Mesendoderm (in vitro differentiated cells): ENCODE data around the gene EGFLAM.
"Not testable (repeated sequence)": the region's sequence is repeated elsewhere in the genome, so short reads cannot be mapped to it uniquely, and the experiment has no call there.

ENCODE experiments used
- DNase-seq: peaks from one replicate; pipeline ENCODE4 v3.0.0; 2013
- H2AK5ac ChIP-seq: 2 replicates; pipeline ENCODE4 v1.6.1; 2013; ENCODE audit warnings: low read length, inconsistent platforms
- H2BK120ac ChIP-seq: 2 replicates; pipeline ENCODE4 v1.6.1; 2013; ENCODE audit warnings: low read depth, mild to moderate bottlenecking, low read length, moderate library complexity, mixed read lengths
- H2BK15ac ChIP-seq: replicated peaks from 2 replicates; pipeline ENCODE4 v1.6.1; 2013; ENCODE audit warnings: low read depth, mild to moderate bottlenecking, moderate library complexity
- H2BK5ac ChIP-seq: 2 replicates; pipeline ENCODE4 v1.6.1; 2013; ENCODE audit warnings: low read length, inconsistent platforms
- H3K18ac ChIP-seq: 2 replicates; pipeline ENCODE4 v1.6.1; 2013; ENCODE audit warnings: mild to moderate bottlenecking, low read length, mixed read lengths
- H3K23ac ChIP-seq: one replicate; pipeline ENCODE4 v1.6.1; 2013; ENCODE audit warnings: low read length
- H3K27ac ChIP-seq: 2 replicates; pipeline ENCODE4 v1.5.1; 2013; ENCODE audit warnings: low read depth, mild to moderate bottlenecking, inconsistent platforms, low read length, moderate library complexity
- H3K27me3 ChIP-seq: 2 replicates; pipeline ENCODE4 v1.6.1; 2013; ENCODE audit warnings: low read length, control low read depth, mild to moderate bottlenecking, inconsistent platforms; ENCODE audit not compliant: insufficient read depth, poor library complexity
- H3K36me3 ChIP-seq: 2 replicates; pipeline ENCODE4 v1.6.1; 2013; ENCODE audit warnings: low read length, inconsistent platforms; ENCODE audit not compliant: control insufficient read depth, insufficient read depth
- H3K4ac ChIP-seq: one replicate; pipeline ENCODE4 v1.6.1; 2013; ENCODE audit warnings: low read depth, mild to moderate bottlenecking, low read length, moderate library complexity
- H3K4me1 ChIP-seq: 2 replicates; pipeline ENCODE4 v1.6.1; 2013; ENCODE audit warnings: low read depth, low read length, inconsistent platforms; ENCODE audit not compliant: control insufficient read depth
- H3K4me2 ChIP-seq: 2 replicates; pipeline ENCODE4 v1.6.1; 2013; ENCODE audit warnings: low read length
- H3K4me3 ChIP-seq: 2 replicates; pipeline ENCODE4 v1.5.1; 2013; ENCODE audit warnings: mild to moderate bottlenecking, low read length
- H3K56ac ChIP-seq: one replicate; pipeline ENCODE4 v1.6.1; 2013; ENCODE audit warnings: low read length
- H3K79me1 ChIP-seq: 2 replicates; pipeline ENCODE4 v1.6.1; 2013; ENCODE audit warnings: low read length, inconsistent platforms
- H3K79me2 ChIP-seq: 2 replicates; pipeline ENCODE4 v1.6.1; 2013; ENCODE audit warnings: mild to moderate bottlenecking, low read length; ENCODE audit not compliant: control insufficient read depth, insufficient read depth
- H3K9ac ChIP-seq: 2 replicates; pipeline ENCODE4 v1.6.1; 2013; ENCODE audit warnings: low read length, inconsistent platforms
- H4K5ac ChIP-seq: one replicate; pipeline ENCODE4 v1.6.1; 2013; ENCODE audit warnings: low read length
- H4K8ac ChIP-seq: one replicate; pipeline ENCODE4 v1.6.1; 2013; ENCODE audit warnings: low read depth, mild to moderate bottlenecking, control low read depth, low read length, moderate library complexity
- WGBS: extraction: QIAGEN DNeasy Blood & Tissue Kit; methylation state at CpG from one replicate; pipeline ENCODE4 v1.1.7; 2013; ENCODE audit warnings: low lambda C conversion rate, missing lambda C conversion rate; ENCODE audit not compliant: insufficient coverage; ENCODE audit errors: extremely low coverage; 5-methylcytosine and 5-hydroxymethylcytosine counted together

The EGFLAM gene

DNA sequence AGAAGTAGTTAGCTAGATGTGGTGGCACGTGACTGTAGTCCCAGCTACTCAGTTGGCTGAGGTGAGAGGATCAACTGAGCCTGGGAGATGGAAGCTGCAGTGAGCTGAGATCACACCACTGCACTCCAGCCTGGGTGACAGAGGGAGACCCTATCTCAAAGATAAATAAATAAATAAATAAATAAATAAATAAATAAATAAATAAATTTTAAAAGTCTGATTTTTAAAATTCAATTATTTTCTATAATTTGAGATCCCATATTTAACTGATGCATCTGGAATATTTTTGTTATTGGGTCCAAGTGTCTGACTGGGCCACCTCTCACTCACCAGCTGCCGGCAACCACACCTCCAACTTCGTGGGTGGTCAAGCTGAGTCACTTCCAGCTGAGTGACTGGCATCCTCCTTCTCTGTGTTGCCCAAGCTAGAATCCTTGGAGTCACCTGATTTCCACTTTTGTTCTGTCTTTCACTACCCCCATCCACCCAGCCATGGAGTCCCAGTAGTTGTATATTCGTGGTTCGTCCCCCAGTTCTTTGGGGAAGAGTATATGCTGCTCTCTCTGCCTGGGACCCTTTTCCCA, 70.9 kb downstream of the EGFLAM start:
- Histone ChIP-seq H3K4ac (no peak overlapping the region), H4K5ac (no peak overlapping the region), H3K79me2 (peaks cover 6% of the 10 kb centered on the region), H3K36me3 (peaks cover 10% of the 10 kb centered on the region), H2AK5ac (no peak overlapping the region), H3K4me2 (no peak overlapping the region), H3K18ac (no peak overlapping the region), H2BK15ac (no peak overlapping the region), H2BK5ac (no peak overlapping the region), H4K8ac (no peak overlapping the region), H2BK120ac (no peak overlapping the region), H3K27me3 (no peaks in the 10 kb centered on the region), H3K9ac (no peak overlapping the region), H3K4me3 (no peak overlapping the region), H3K27ac (no peak overlapping the region), H3K56ac (no peak overlapping the region), H3K79me1 (peaks cover 9% of the 10 kb centered on the region), H3K4me1 (peaks cover 3% of the 10 kb centered on the region), H3K23ac (peak overlapping the region; percentile 7)
- peak; percentile 52 for DNase-seq
- WGBS, result no CpG with 5 or more reads among the region's 5 CpGs

GRCh38 chr5:38330207-38330606, 71.8 kb downstream of the EGFLAM start:
- no peak for DNase-seq
- no CpG with 5 or more reads among the region's 4 CpGs for WGBS
- H3K79me2 ChIP-seq, result peaks cover 6% of the 10 kb centered on the region

DNA sequence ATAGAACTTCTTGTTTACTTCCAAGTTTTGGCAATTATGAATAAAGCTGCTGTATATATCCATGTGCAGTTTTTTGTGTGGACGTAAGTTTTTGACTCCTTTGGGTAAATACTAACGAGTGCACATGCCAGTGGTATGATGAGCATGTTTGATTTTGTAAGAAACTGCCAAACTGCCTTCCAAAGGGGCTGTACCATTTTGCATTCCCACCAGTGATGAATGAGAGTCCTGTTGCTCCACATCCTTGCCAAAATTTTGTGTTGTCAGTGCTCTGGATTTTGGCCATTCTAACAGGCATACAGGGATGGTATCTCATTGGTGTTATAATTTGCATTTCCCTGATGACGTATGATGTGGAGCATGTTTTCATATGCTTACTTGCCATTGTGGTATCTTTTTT, 73.5 kb downstream of the EGFLAM start:
- H3K36me3 ChIP-seq, result peaks cover 2% of the 10 kb centered on the region
- no peak overlapping the region for H3K4me3 ChIP-seq
- H3K56ac ChIP-seq, result no peak overlapping the region
- no peak for DNase-seq
- no peak overlapping the region for H2BK120ac ChIP-seq
- H3K9ac ChIP-seq, result no peak overlapping the region
- H2BK5ac ChIP-seq, result no peak overlapping the region
- no CpG with 5 or more reads among the region's 3 CpGs for WGBS
- no peak overlapping the region for H4K5ac ChIP-seq
- H3K4me2 ChIP-seq, result no peak overlapping the region
- H3K79me2 ChIP-seq, result peaks cover 6% of the 10 kb centered on the region
- no peak overlapping the region for H2AK5ac ChIP-seq
- H3K23ac ChIP-seq, result no peak overlapping the region
- no peak overlapping the region for H4K8ac ChIP-seq
- H3K79me1 ChIP-seq, result peaks cover 6% of the 10 kb centered on the region
- H3K27me3 ChIP-seq, result no peaks in the 10 kb centered on the region
- H3K4me1 ChIP-seq, result peaks cover 3% of the 10 kb centered on the region
- no peak overlapping the region for H3K27ac ChIP-seq
- H3K4ac ChIP-seq, result no peak overlapping the region
- no peak overlapping the region for H2BK15ac ChIP-seq
- H3K18ac ChIP-seq, result no peak overlapping the region

More at GRCh38 chr5:38330207-38330606, 71.8 kb downstream of the EGFLAM start:
- Histone ChIP-seq H3K4me3 (no peak overlapping the region), H3K27ac (no peak overlapping the region), H3K79me1 (peaks cover 9% of the 10 kb centered on the region), H3K27me3 (no peaks in the 10 kb centered on the region), H3K4ac (no peak overlapping the region), H2BK15ac (no peak overlapping the region), H3K9ac (no peak overlapping the region), H3K23ac (no peak overlapping the region), H3K4me1 (peaks cover 3% of the 10 kb centered on the region), H2AK5ac (no peak overlapping the region), H2BK5ac (no peak overlapping the region), H3K4me2 (no peak overlapping the region), H3K36me3 (peaks cover 4% of the 10 kb centered on the region), H4K8ac (no peak overlapping the region), H3K56ac (no peak overlapping the region), H4K5ac (no peak overlapping the region), H3K18ac (no peak overlapping the region), H2BK120ac (no peak overlapping the region)

DNA sequence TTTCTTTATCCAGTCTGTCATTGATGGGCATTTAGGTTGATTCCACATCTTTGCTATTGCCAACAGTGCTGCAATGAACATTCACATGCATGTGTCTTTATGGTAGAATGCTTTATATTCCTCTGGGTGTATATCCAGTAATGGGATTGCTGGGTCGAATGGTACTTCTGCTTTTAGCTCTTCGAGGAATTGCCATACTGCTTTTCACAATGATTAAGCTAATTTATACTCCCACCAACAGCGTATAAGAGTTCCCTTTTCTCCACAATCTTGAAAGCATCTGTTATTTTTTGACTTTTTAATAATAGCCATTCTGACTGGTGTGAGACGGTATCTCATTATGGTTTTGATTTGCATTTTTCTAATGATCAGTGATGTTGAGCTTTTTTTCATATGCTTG, 74.8 kb downstream of the EGFLAM start:
- not testable (repeated sequence) for H3K9ac ChIP-seq, H3K79me1 ChIP-seq, H2AK5ac ChIP-seq, DNase-seq, H3K23ac ChIP-seq, H4K8ac ChIP-seq, H3K4me3 ChIP-seq, H3K27ac ChIP-seq, H4K5ac ChIP-seq, H3K27me3 ChIP-seq, H3K4me1 ChIP-seq, H2BK5ac ChIP-seq, H3K56ac ChIP-seq, H2BK120ac ChIP-seq, H3K18ac ChIP-seq, H3K4me2 ChIP-seq, H3K4ac ChIP-seq, H3K36me3 ChIP-seq, H2BK15ac ChIP-seq
- WGBS, result no CpG with 5 or more reads among the region's 4 CpGs
- H3K79me2 ChIP-seq, result peaks cover 13% of the 10 kb centered on the region

GRCh38 chr5:38338455-38338854, 80.1 kb downstream of the EGFLAM start:
- no CpG with 5 or more reads among the region's 11 CpGs for WGBS
- no peak for DNase-seq

DNA sequence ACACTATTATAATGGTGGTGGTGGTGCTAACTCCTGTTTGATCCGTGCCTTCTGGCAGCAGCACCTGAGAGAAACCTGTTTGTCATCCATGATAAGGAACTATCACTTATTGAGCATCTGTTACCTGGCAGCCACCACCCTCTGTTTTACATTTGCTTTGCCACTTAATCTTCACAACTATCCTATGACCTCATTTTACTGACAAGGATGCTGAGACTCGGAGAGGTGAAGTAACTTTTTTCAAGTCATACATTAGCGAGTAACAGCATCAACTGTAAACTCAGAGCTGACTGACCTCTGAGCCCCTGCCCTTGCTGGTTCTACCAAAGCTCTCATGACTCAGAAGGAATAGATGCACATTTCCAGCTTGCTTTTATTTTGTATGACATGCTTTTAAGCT, 81.1 kb downstream of the EGFLAM start:
- no peak overlapping the region for H2BK120ac ChIP-seq
- H3K27me3 ChIP-seq, result no peaks in the 10 kb centered on the region
- H4K8ac ChIP-seq, result no peak overlapping the region
- WGBS, result no CpG with 5 or more reads among the region's 3 CpGs
- H3K4me3 ChIP-seq, result peak overlapping the region; percentile 55
- H3K4me2 ChIP-seq, result peak overlapping the region; percentile 64
- H3K4me1 ChIP-seq, result peaks cover 7% of the 10 kb centered on the region
- peak; percentile 84 for DNase-seq
- peaks cover 27% of the 10 kb centered on the region for H3K79me2 ChIP-seq
- peak overlapping the region; percentile 70 for H3K9ac ChIP-seq
- H2BK5ac ChIP-seq, result no peak overlapping the region
- peaks cover 7% of the 10 kb centered on the region for H3K36me3 ChIP-seq
- H3K79me1 ChIP-seq, result no peaks in the 10 kb centered on the region
- no peak overlapping the region for H2AK5ac ChIP-seq
- no peak overlapping the region for H3K4ac ChIP-seq
- no peak overlapping the region for H3K23ac ChIP-seq
- H4K5ac ChIP-seq, result no peak overlapping the region
- no peak overlapping the region for H2BK15ac ChIP-seq
- H3K27ac ChIP-seq, result peak overlapping the region; percentile 53
- no peak overlapping the region for H3K18ac ChIP-seq
- peak overlapping the region; percentile 79 for H3K56ac ChIP-seq

More at GRCh38 chr5:38338455-38338854, 80.1 kb downstream of the EGFLAM start:
- Histone ChIP-seq H2BK15ac (no peak overlapping the region), H4K5ac (no peak overlapping the region), H2BK5ac (no peak overlapping the region), H3K56ac (no peak overlapping the region), H3K36me3 (peaks cover 7% of the 10 kb centered on the region), H3K79me1 (no peaks in the 10 kb centered on the region), H3K9ac (peak overlapping the region; percentile 38), H3K18ac (no peak overlapping the region), H4K8ac (no peak overlapping the region), H3K27me3 (no peaks in the 10 kb centered on the region), H2AK5ac (no peak overlapping the region), H3K23ac (no peak overlapping the region), H3K4me1 (peaks cover 7% of the 10 kb centered on the region), H3K79me2 (peaks cover 27% of the 10 kb centered on the region), H3K4me3 (peak overlapping the region; percentile 28), H3K4ac (no peak overlapping the region), H3K27ac (no peak overlapping the region), H3K4me2 (peak overlapping the region; percentile 30), H2BK120ac (peak overlapping the region; percentile 8)
